ENCODE measurements around the gene CGA. TPM values are rescaled to one million over a fixed set of nuclear protein-coding genes. Genes with fewer than 3 reads are reported as not detected.

Gene CGA
- polyA plus RNA-seq, 1 donor (not counting 4 experiments of a cell fraction or from before 2014, with no cell fraction given) = not detected

- H4K20me1 ChIP-seq (ENCODE audit: control insufficient read depth, extremely low read depth, insufficient read depth, low read length) = no peaks in the 10 kb centered on the region
- no peaks in the 10 kb centered on the region for H3K79me2 ChIP-seq (ENCODE audit: control insufficient read depth, insufficient read depth, low read length)
- H3K4me2 ChIP-seq (ENCODE audit: control insufficient read depth, extremely low read depth, insufficient read depth, low read depth, low read length) = no peak overlapping the region
- no peaks in the 10 kb centered on the region for H3K36me3 ChIP-seq (ENCODE audit: control insufficient read depth in 2 of 2, extremely low read depth in 1 of 2, insufficient read depth in 2 of 2, low read length in 2 of 2)
- H3K9me1 ChIP-seq (ENCODE audit: control insufficient read depth, extremely low read depth, insufficient read depth, low read length) = no peaks in the 10 kb centered on the region
- no peak overlapping the region for H3K9ac ChIP-seq (ENCODE audit: control insufficient read depth, extremely low read depth, insufficient read depth, low read length)
- FAIRE-seq (no peak), DNase-seq (ENCODE audit: low read depth, low spot score) (no peak)
- H3K4me1 ChIP-seq (ENCODE audit: control insufficient read depth, extremely low read depth, insufficient read depth, low read length) = no peaks in the 10 kb centered on the region
- H3K27me3 ChIP-seq (ENCODE audit: control insufficient read depth, extremely low read depth, insufficient read depth, low read length) = no peaks in the 10 kb centered on the region
- H3K27ac ChIP-seq (ENCODE audit: control insufficient read depth, insufficient read depth, low read length) = no peak overlapping the region
- dilution Hi-C loops (cut with MboI; ENCODE audit: extremely low pct_ligation_motif_present, low sequenced_read_pairs) = no loop called here
- no peak overlapping the region for H3K4me3 ChIP-seq (ENCODE audit: control insufficient read depth in 2 of 3, extremely low read depth in 1 of 3, insufficient read depth in 2 of 3, low read depth in 1 of 3, low read length in 3 of 3)
- no peak overlapping the region for H2AFZ ChIP-seq (ENCODE audit: control insufficient read depth, low read length)
- no peaks in the 10 kb centered on the region for H3K9me3 ChIP-seq (ENCODE audit: control insufficient read depth, low read depth, low read length)
- no peak for TF ChIP-seq EZH2 (IDR thresholded peaks at IDR 0.05; ENCODE audit: low read length)
- no peak for TF ChIP-seq CTCF (optimal IDR thresholded peaks at IDR 0.05 in 1 of 3, IDR thresholded peaks at IDR 0.05 in 1 of 3, conservative IDR thresholded peaks at IDR 0.05 in 1 of 3; ENCODE audit: extremely low read depth in 1 of 3, insufficient read depth in 2 of 3, low read length in 3 of 3)
These were observed 23.2 kb downstream of the CGA start for GRCh38 chr6:87071683-87072082.

- H3K9me1 ChIP-seq (ENCODE audit: control insufficient read depth, extremely low read depth, insufficient read depth, low read length) = no peaks in the 10 kb centered on the region
- no peaks in the 10 kb centered on the region for H3K27me3 ChIP-seq (ENCODE audit: control insufficient read depth, extremely low read depth, insufficient read depth, low read length)
- TF ChIP-seq CTCF (optimal IDR thresholded peaks at IDR 0.05 in 1 of 3, IDR thresholded peaks at IDR 0.05 in 1 of 3, conservative IDR thresholded peaks at IDR 0.05 in 1 of 3; ENCODE audit: extremely low read depth in 1 of 3, insufficient read depth in 2 of 3, low read length in 3 of 3) = no peak
- no peak for TF ChIP-seq EZH2 (IDR thresholded peaks at IDR 0.05; ENCODE audit: low read length)
These were observed 24.2 kb downstream of the CGA start for GRCh38 chr6:87070741-87071140.

More at GRCh38 chr6:87070741-87071140, 24.2 kb downstream of the CGA start:
- Histone ChIP-seq H2AFZ (ENCODE audit: control insufficient read depth, low read length) (no peak overlapping the region), H3K4me3 (ENCODE audit: control insufficient read depth in 2 of 3, extremely low read depth in 1 of 3, insufficient read depth in 2 of 3, low read depth in 1 of 3, low read length in 3 of 3) (no peak overlapping the region), H3K27ac (ENCODE audit: control insufficient read depth, insufficient read depth, low read length) (no peak overlapping the region), H3K36me3 (ENCODE audit: control insufficient read depth in 2 of 2, extremely low read depth in 1 of 2, insufficient read depth in 2 of 2, low read length in 2 of 2) (no peaks in the 10 kb centered on the region), H3K9ac (ENCODE audit: control insufficient read depth, extremely low read depth, insufficient read depth, low read length) (no peak overlapping the region), H3K79me2 (ENCODE audit: control insufficient read depth, insufficient read depth, low read length) (no peaks in the 10 kb centered on the region), H3K4me1 (ENCODE audit: control insufficient read depth, extremely low read depth, insufficient read depth, low read length) (no peaks in the 10 kb centered on the region), H4K20me1 (ENCODE audit: control insufficient read depth, extremely low read depth, insufficient read depth, low read length) (no peaks in the 10 kb centered on the region), H3K9me3 (ENCODE audit: control insufficient read depth, low read depth, low read length) (no peaks in the 10 kb centered on the region), H3K4me2 (ENCODE audit: control insufficient read depth, extremely low read depth, insufficient read depth, low read depth, low read length) (no peak overlapping the region)
- dilution Hi-C loops (cut with MboI; ENCODE audit: extremely low pct_ligation_motif_present, low sequenced_read_pairs) = no loop called here
- DNase-seq (ENCODE audit: low read depth, low spot score) = no peak
- no peak for FAIRE-seq
